ENCODE data around the gene PLXNA4. TPM values are rescaled to one million over a fixed set of nuclear protein-coding genes. Genes with fewer than 3 reads are reported as not detected.

The PLXNA4 gene
- total RNA-seq, 1 experiment from 2014 or later, result 0.11 TPM

- no peaks in the 10 kb centered on the region for H3K9me3 ChIP-seq (ENCODE audit: low read depth, low read length, poor library complexity, severe bottlenecking)
- H3K27ac ChIP-seq (ENCODE audit: low read depth, low read length, poor library complexity, severe bottlenecking), result no peak overlapping the region
- no peak overlapping the region for H3K4me3 ChIP-seq (ENCODE audit: low read depth, low read length, poor library complexity, severe bottlenecking)
- TF ChIP-seq CTCF (conservative IDR thresholded peaks at IDR 0.05; ENCODE audit: low read depth, low read length) (no peak), EZH2 (IDR thresholded peaks at IDR 0.05; ENCODE audit: borderline replicate concordance, low read depth, low read length, poor library complexity, severe bottlenecking) (no peak)
- intact Hi-C loops (cut with micrococcal nuclease; ENCODE audit: unreplicated experiment), result loop anchor here (2.0 kb wide), 2 partner anchors 237 to 261 kb away; no protein-coding TSS in a partner anchor
- no peaks in the 10 kb centered on the region for H3K4me1 ChIP-seq (ENCODE audit: insufficient read depth, low read length, poor library complexity, severe bottlenecking)
- ChIA-PET CTCF (interaction anchor here (1.4 kb wide), 1 partner anchor 261 kb away, joined by 9 read pairs; no protein-coding TSS in a partner anchor), POLR2A (ENCODE audit: low non-redundant PET) (no interaction called here)
- no peaks in the 10 kb centered on the region for H3K36me3 ChIP-seq (ENCODE audit: insufficient read depth, low read length, poor library complexity, severe bottlenecking)
- no TSS peak for BruUV-seq (replicated peaks)
- DNase-seq (ENCODE audit: low spot score), result no peak
- peaks cover 32% of the 10 kb centered on the region for H3K27me3 ChIP-seq (replicated peaks; ENCODE audit: insufficient read depth, low read depth, low read length, poor library complexity)
These were observed 256.8 kb downstream of the PLXNA4 start for GRCh38 chr7:132319481-132319880.

- Histone ChIP-seq H3K36me3 (ENCODE audit: insufficient read depth, low read length, poor library complexity, severe bottlenecking) (no peaks in the 10 kb centered on the region), H3K27ac (ENCODE audit: low read depth, low read length, poor library complexity, severe bottlenecking) (no peak overlapping the region), H3K9me3 (ENCODE audit: low read depth, low read length, poor library complexity, severe bottlenecking) (no peaks in the 10 kb centered on the region), H3K4me3 (ENCODE audit: low read depth, low read length, poor library complexity, severe bottlenecking) (no peak overlapping the region), H3K27me3 (replicated peaks; ENCODE audit: insufficient read depth, low read depth, low read length, poor library complexity) (peaks cover 27% of the 10 kb centered on the region), H3K4me1 (ENCODE audit: insufficient read depth, low read length, poor library complexity, severe bottlenecking) (no peaks in the 10 kb centered on the region)
- ChIA-PET CTCF (interaction anchor here (0.6 to 1.4 kb wide), 5 partner anchors 22 to 1116 kb away, joined by 3 to 9 read pairs (median 4); no protein-coding TSS in a partner anchor), POLR2A (ENCODE audit: low non-redundant PET) (no interaction called here)
- TF ChIP-seq EZH2 (IDR thresholded peaks at IDR 0.05; ENCODE audit: borderline replicate concordance, low read depth, low read length, poor library complexity, severe bottlenecking) (no peak), CTCF (conservative IDR thresholded peaks at IDR 0.05; ENCODE audit: low read depth, low read length) (peak; percentile 92)
- BruUV-seq (replicated peaks), result no TSS peak
- peak; percentile 86 for DNase-seq (ENCODE audit: low spot score)
- intact Hi-C loops (cut with micrococcal nuclease; ENCODE audit: unreplicated experiment), result loop anchor here (2.0 kb wide), 2 partner anchors 238 to 262 kb away; no protein-coding TSS in a partner anchor
These were observed 257.6 kb downstream of the PLXNA4 start for GRCh38 chr7:132318352-132319318.

DNA sequence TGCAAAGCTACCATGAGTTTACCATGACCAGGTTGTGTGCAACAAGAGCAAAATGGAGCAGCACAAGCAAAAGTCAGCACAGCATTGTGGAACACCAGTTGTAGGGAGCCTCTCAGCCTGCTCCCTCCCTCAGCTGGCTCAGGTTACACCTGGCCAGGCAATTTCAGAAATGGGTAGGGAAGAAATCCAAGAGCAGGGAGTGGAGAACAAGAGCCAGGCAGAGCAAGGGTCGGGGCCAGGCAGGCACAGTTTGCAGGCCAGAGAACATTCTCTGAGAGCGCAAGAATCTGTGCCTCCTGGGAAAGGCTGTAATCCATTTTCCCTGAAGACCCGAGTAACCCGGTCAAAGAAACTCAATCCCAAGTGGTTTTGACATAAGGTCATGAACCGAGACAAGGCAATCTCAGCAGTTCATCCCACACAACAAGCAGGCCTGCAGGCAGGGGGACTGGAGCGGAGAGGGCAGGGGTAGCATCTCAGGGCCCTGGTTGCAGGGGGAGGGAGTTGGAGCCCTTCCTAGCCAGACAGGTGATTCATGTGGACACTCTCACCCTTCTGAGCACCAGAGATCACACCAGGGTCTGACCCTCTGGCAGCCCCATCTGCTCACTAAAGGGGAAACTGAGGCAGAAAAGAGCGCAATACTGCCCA is 258.4 kb downstream of the PLXNA4 start:
- Histone ChIP-seq H3K4me1 (ENCODE audit: insufficient read depth, low read length, poor library complexity, severe bottlenecking) (no peaks in the 10 kb centered on the region), H3K27me3 (replicated peaks; ENCODE audit: insufficient read depth, low read depth, low read length, poor library complexity) (peaks cover 31% of the 10 kb centered on the region), H3K4me3 (ENCODE audit: low read depth, low read length, poor library complexity, severe bottlenecking) (no peak overlapping the region), H3K27ac (ENCODE audit: low read depth, low read length, poor library complexity, severe bottlenecking) (no peak overlapping the region), H3K36me3 (ENCODE audit: insufficient read depth, low read length, poor library complexity, severe bottlenecking) (no peaks in the 10 kb centered on the region), H3K9me3 (ENCODE audit: low read depth, low read length, poor library complexity, severe bottlenecking) (no peaks in the 10 kb centered on the region)
- TF ChIP-seq CTCF (conservative IDR thresholded peaks at IDR 0.05; ENCODE audit: low read depth, low read length), result no peak
- no peak for TF ChIP-seq EZH2 (IDR thresholded peaks at IDR 0.05; ENCODE audit: borderline replicate concordance, low read depth, low read length, poor library complexity, severe bottlenecking)
- CTCF ChIA-PET, result no interaction called here
- intact Hi-C loops (cut with micrococcal nuclease; ENCODE audit: unreplicated experiment), result loop anchor here (2.0 kb wide), 2 partner anchors 239 to 263 kb away; no protein-coding TSS in a partner anchor
- POLR2A ChIA-PET (ENCODE audit: low non-redundant PET), result no interaction called here
- no TSS peak for BruUV-seq (replicated peaks)
- no peak for DNase-seq (ENCODE audit: low spot score)

Measured in A673 (cell line).